HepG2 (cell line): ENCODE results near the gene HDAC4. TPM values are rescaled to one million over a fixed set of nuclear protein-coding genes. Genes with fewer than 3 reads are reported as not detected.
A peak's percentile ranks its signal among the peaks of the same experiment; 100 is the strongest.

Experiments
- ATAC-seq: fragments of 200-7000 bp; cut with Tn5 transposase; 3 replicates; pipeline ENCODE4 v1.9.1; 2020; ENCODE audit warnings: mild to moderate bottlenecking, moderate library complexity
- BruUV-seq: library from RNA; stranded (reverse); fragments of 400-500 nt; replicated peaks from 2 replicates; lab custom pipeline; 2021; lab: Mats Ljungman, UMichigan
- CTCF ChIA-PET: fragments of 300-600 bp; formaldehyde crosslinking; extraction: SDS; loops from one replicate; lab custom pipeline; 2021; ENCODE audit warnings: low total read pairs, inconsistent platforms, low intra/inter-chr PET ratio; lab: Yijun Ruan, JAX
- POLR2A ChIA-PET: fragments of 350-600 bp; sonication (Branson Sonifier 250); formaldehyde crosslinking; loops from one replicate; lab custom pipeline; 2020; ENCODE audit warnings: antibody characterized with exemption, inconsistent platforms; lab: Yijun Ruan, JAX
- DNase-seq: peaks from one replicate; pipeline ENCODE4 v3.0.0-alpha.2; 2015; ENCODE audit warnings: low spot score
- FAIRE-seq: peaks from 3 replicates; lab custom pipeline; 2011; peaks lifted over from hg19 to GRCh38; lab: Jason Lieb, UNC
- H2AFZ ChIP-seq: one replicate; pipeline ENCODE4 v1.6.1; 2011; ENCODE audit warnings: low read length, inconsistent platforms
- H3K27ac ChIP-seq: fragments of 300-600 bp; 3 replicates; pipeline ENCODE4 v1.8.0; 2011; ENCODE audit warnings: mixed run types, mild to moderate bottlenecking, mixed read lengths, low read length, inconsistent platforms; ENCODE audit not compliant: insufficient read depth; ENCODE audit errors: extremely low read length
- H3K27me3 ChIP-seq, 2 experiments: fragments of 200-600 bp in 1 of 2; 2 replicates in 1 of 2; 3 replicates in 1 of 2; pipeline versions ENCODE4 v1.6.0 to v1.8.0; 2011; ENCODE audit warnings: low read length in 2 of 2, mild to moderate bottlenecking in 2 of 2, moderate library complexity in 2 of 2, inconsistent platforms in 1 of 2; ENCODE audit not compliant: insufficient read depth in 2 of 2, control insufficient read depth in 1 of 2
- H3K36me3 ChIP-seq, 2 experiments: fragments of 200-600 bp in 1 of 2; replicated peaks in 1 of 2; 2 replicates in 1 of 2; 3 replicates in 1 of 2; pipeline versions ENCODE4 v1.5.1 to v1.8.0; 2011; ENCODE audit warnings: low read length in 2 of 2, inconsistent platforms in 1 of 2; ENCODE audit not compliant: insufficient read depth in 2 of 2, control insufficient read depth in 1 of 2
- H3K4me1 ChIP-seq: 2 replicates; pipeline ENCODE4 v1.5.1; 2012; ENCODE audit warnings: low read length, inconsistent platforms; ENCODE audit not compliant: insufficient read depth
- H3K4me2 ChIP-seq: 2 replicates; pipeline ENCODE4 v1.6.0; 2011; ENCODE audit warnings: low read depth, low read length, inconsistent platforms
- H3K4me3 ChIP-seq, 3 experiments: fragments of 200-600 bp in 1 of 3; sonication (generic), shearing (Covaris generic) in 1 of 3; replicated peaks in 1 of 3; 2 replicates each; pipeline ENCODE4 v1.5.1; 2011 to 2016; ENCODE audit warnings: low read length in 3 of 3, inconsistent platforms in 2 of 3, low read depth in 2 of 3, mild to moderate bottlenecking in 2 of 3, control low read depth in 1 of 3, mixed read lengths in 1 of 3; ENCODE audit not compliant: insufficient read depth in 1 of 3
- H3K79me2 ChIP-seq: one replicate; pipeline ENCODE4 v1.6.1; 2011; ENCODE audit warnings: low read length, inconsistent platforms; ENCODE audit not compliant: insufficient read depth
- H3K9ac ChIP-seq: 2 replicates; pipeline ENCODE4 v1.6.0; 2011; ENCODE audit warnings: mild to moderate bottlenecking, low read depth, low read length, inconsistent platforms; ENCODE audit not compliant: insufficient read depth
- H3K9me3 ChIP-seq: 2 replicates; pipeline ENCODE4 v1.5.1; 2012; ENCODE audit warnings: mild to moderate bottlenecking, low read length
- H4K20me1 ChIP-seq: 2 replicates; pipeline ENCODE4 v1.6.0; 2011; ENCODE audit warnings: inconsistent platforms, mild to moderate bottlenecking, low read length, moderate library complexity; ENCODE audit not compliant: insufficient read depth
- ATF7 ChIP-seq, 2 experiments: fragments of 450-650 bp in 1 of 2; sonication (generic) in 1 of 2; formaldehyde crosslinking in 1 of 2; IDR thresholded peaks; 2 replicates each; pipeline versions ENCODE4 v1.4.0 to v1.6.1; 2016 to 2020; ENCODE audit warnings: antibody characterized with exemption in 1 of 2, mild to moderate bottlenecking in 1 of 2, missing genetic modification reagents in 1 of 2
- CEBPB ChIP-seq: IDR thresholded peaks from 2 replicates; pipeline ENCODE4 v1.6.1; 2011; ENCODE audit warnings: low read depth, low read length, improper control_type of control experiment, borderline replicate concordance
- GATAD2A ChIP-seq: IDR thresholded peaks from 2 replicates; pipeline ENCODE4 v1.6.1; 2016
- HMGA1 ChIP-seq: sonication (generic); formaldehyde crosslinking; conservative IDR thresholded peaks from 2 replicates; pipeline ENCODE4 v1.4.0; 2020; ENCODE audit warnings: missing genetic modification reagents
- NFE2L2 ChIP-seq: fragments of 150-350 bp; IDR thresholded peaks from 2 replicates; pipeline ENCODE4 v1.6.1; 2014; ENCODE audit warnings: low read length
- PHF8 ChIP-seq: sonication (generic); formaldehyde crosslinking; IDR thresholded peaks from 2 replicates; pipeline ENCODE4 v1.5.0; 2020; ENCODE audit warnings: missing genetic modification reagents
- SCMH1 ChIP-seq: sonication (generic); formaldehyde crosslinking; IDR thresholded peaks from 2 replicates; pipeline ENCODE4 v1.9.0; 2021; ENCODE audit warnings: missing genetic modification reagents, mild to moderate bottlenecking, borderline replicate concordance
- TBL1XR1 ChIP-seq: fragments of 150-350 bp; IDR thresholded peaks from 2 replicates; pipeline ENCODE4 v1.6.1; 2014; ENCODE audit warnings: borderline replicate concordance, low read length; ENCODE audit not compliant: partially characterized antibody
- ZNF530 ChIP-seq: sonication (generic); formaldehyde crosslinking; IDR thresholded peaks from 2 replicates; pipeline ENCODE4 v1.5.0; 2020; ENCODE audit warnings: low read depth, mild to moderate bottlenecking, missing genetic modification reagents
- WGBS: methylation state at CpG from one replicate; pipeline ENCODE4 v1.1.6; 2017; ENCODE audit warnings: low lambda C conversion rate; 5-methylcytosine and 5-hydroxymethylcytosine counted together
- in situ Hi-C: cut with HindIII; loops from 2 replicates; pipeline ENCODE4 v1.10.0; 2017; ENCODE audit warnings: low pct_unique_long_range_greater_than_20kb; ENCODE audit not compliant: extremely low pct_ligation_motif_present
- intact Hi-C: fragments of 100-400 bp; cut with micrococcal nuclease; formaldehyde crosslinking; loops from one replicate; pipeline ENCODE4 v1.10.0; 2022; ENCODE audit not compliant: unreplicated experiment
- polyA plus RNA-seq, 8 experiments: library from polyadenylated mRNA; depleted of rRNA in 3 of 8; stranded (reverse) in 7 of 8; unstranded in 1 of 8; fragments of >200 nt; fragmentation: Illumina TruSeq in 4 of 8; extraction: Trizol in 4 of 8; gene quantifications; 2 replicates each; pipeline versions ENCODE4 v1.2.1 to v1.2.3, GENCODE V29; 2011 to 2016; ENCODE audit warnings: low read depth in 4 of 8, missing spikeins in 1 of 8, mixed read lengths in 1 of 8; ENCODE audit not compliant: insufficient read depth in 1 of 8
- total RNA-seq, 5 experiments: library from RNA; depleted of rRNA; stranded (reverse); fragments of >200 nt; fragmentation: Illumina TruSeq; extraction: Trizol; gene quantifications; 2 replicates each; pipeline ENCODE4 v1.2.3, GENCODE V29; 2016; ENCODE audit warnings: low read depth in 1 of 5
- TF ChIP-seq, protein P1 (sequence below): IDR thresholded peaks from 2 replicates; pipeline ENCODE4 v1.6.1; 2016; ENCODE audit warnings: control low read depth
- TF ChIP-seq, protein P2 (sequence below): sonication (generic); formaldehyde crosslinking; IDR thresholded peaks from 2 replicates; pipeline ENCODE4 v1.5.1; 2020; ENCODE audit warnings: mild to moderate bottlenecking, missing genetic modification reagents, borderline replicate concordance

HDAC4 gene
- total and polyA plus RNA-seq, 2 of the 13 experiments (the other 11 are each of a cell fraction or from before 2014, with no cell fraction given): 10.1 to 11.5 TPM

DNA sequence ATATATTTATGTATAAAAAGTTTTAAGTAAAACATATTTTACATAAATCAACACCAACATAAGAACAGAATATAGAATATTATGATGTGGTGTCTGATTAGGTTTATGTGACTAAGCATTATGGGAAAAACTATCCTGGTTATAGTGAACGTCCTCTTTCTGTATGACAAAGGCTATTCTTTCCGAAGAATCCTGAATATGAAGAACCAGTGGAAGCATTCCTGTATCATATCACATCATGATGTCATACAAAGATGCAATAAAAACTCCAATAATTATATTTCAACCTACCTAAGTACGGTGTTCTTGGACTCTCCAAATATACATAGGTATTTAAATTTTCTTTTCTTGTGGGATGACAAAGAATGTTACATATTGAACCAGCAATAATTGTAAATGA, 37.5 kb upstream of the HDAC4 start:
- H4K20me1 ChIP-seq: no peaks in the 10 kb centered on the region
- TF ChIP-seq ZNF530 (CRISPR knock-in tag) (no peak), ATF7 (IDR thresholded peaks at IDR 0.05) (peak; percentile 59), ATF7 (CRISPR knock-in tag; IDR thresholded peaks at IDR 0.05) (no peak)
- TF ChIP-seq, all 625 proteins: peak for 1
- ChIA-PET POLR2A (no interaction called here), CTCF (no interaction called here)
- H3K4me3 ChIP-seq: no peak overlapping the region
- intact Hi-C loops: no loop called here
- no peaks in the 10 kb centered on the region for H3K36me3 ChIP-seq
- H3K9ac ChIP-seq: no peak overlapping the region
- peaks cover 2 to 15% of the 10 kb centered on the region in 2 experiments; a peak in 3 of 5 replicates for H3K27me3 ChIP-seq
- no peak for ATAC-seq
- DNase-seq: no peak
- H3K4me2 ChIP-seq: no peak overlapping the region
- no peak for FAIRE-seq
- in situ Hi-C loops: no loop called here
- H3K79me2 ChIP-seq: no peaks in the 10 kb centered on the region
- H3K4me1 ChIP-seq: peaks cover 12% of the 10 kb centered on the region
- H3K27ac ChIP-seq: no peak overlapping the region
- no TSS peak for BruUV-seq
- no peak overlapping the region for H2AFZ ChIP-seq
- H3K9me3 ChIP-seq: no peaks in the 10 kb centered on the region
- WGBS: 36% methylated on average over 3 of the region's 3 CpGs

DNA sequence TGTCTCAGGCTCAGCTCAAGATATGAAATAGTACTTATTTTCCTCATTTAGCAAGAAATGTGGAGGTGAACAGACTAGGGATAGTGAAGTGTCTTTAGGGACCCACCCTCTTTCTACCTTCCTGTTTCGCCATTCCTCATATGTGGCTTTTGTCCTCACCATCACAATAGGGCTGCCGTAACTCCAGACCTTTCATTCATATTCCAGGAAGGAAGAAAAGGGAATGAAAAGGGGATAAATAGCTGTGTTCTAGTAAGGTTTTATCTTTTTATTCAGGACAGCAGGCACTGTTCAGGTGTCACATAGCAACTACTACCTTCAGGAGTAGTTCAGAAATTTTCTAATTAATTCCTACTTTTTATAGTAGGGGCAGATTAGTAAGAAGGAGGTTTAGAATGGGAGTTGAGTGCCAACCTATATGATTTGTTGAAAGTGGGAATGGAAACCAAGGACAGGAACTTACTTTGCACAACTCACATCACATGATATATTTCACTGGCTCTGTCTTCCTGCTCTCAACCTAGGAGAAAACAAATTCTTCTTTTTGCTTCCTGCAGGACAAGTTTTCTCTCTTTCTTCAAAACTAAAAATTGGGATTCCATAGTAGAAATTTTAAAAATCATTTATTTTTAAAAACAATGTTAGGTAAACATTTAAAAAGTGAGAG, 36.0 kb upstream of the HDAC4 start:
- Histone ChIP-seq H3K9me3 (no peaks in the 10 kb centered on the region), H4K20me1 (no peaks in the 10 kb centered on the region), H3K27me3 (peaks cover 2 to 15% of the 10 kb centered on the region in 2 experiments; a peak in 3 of 5 replicates), H3K27ac (no peak overlapping the region), H3K9ac (no peak overlapping the region), H3K4me3 (no peak overlapping the region), H3K4me1 (peaks cover 12% of the 10 kb centered on the region), H3K4me2 (no peak overlapping the region), H2AFZ (no peak overlapping the region), H3K36me3 (no peaks in the 10 kb centered on the region), H3K79me2 (no peaks in the 10 kb centered on the region)
- FAIRE-seq (no peak), ATAC-seq (no peak), DNase-seq (no peak)
- BruUV-seq: no TSS peak
- ChIA-PET CTCF (no interaction called here), POLR2A (interaction anchor here (1.0 kb wide), 1 partner anchor 36 kb away, joined by 3 read pairs; the partner anchor contains the start of gene HDAC4)
- intact Hi-C loops: no loop called here
- in situ Hi-C loops: no loop called here
- 86% methylated on average over 2 of the region's 2 CpGs for WGBS
- TF ChIP-seq CEBPB (no peak), SCMH1 (CRISPR knock-in tag) (no peak), HMGA1 (CRISPR knock-in tag) (no peak), PHF8 (CRISPR knock-in tag) (no peak), GATAD2A (no peak), NFE2L2 (no peak), TBL1XR1 (no peak)
- TF ChIP-seq, protein P1, sequence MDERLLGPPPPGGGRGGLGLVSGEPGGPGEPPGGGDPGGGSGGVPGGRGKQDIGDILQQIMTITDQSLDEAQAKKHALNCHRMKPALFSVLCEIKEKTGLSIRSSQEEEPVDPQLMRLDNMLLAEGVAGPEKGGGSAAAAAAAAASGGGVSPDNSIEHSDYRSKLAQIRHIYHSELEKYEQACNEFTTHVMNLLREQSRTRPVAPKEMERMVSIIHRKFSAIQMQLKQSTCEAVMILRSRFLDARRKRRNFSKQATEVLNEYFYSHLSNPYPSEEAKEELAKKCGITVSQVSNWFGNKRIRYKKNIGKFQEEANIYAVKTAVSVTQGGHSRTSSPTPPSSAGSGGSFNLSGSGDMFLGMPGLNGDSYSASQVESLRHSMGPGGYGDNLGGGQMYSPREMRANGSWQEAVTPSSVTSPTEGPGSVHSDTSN (CRISPR knock-in tag): no peak
- TF ChIP-seq, protein P2, sequence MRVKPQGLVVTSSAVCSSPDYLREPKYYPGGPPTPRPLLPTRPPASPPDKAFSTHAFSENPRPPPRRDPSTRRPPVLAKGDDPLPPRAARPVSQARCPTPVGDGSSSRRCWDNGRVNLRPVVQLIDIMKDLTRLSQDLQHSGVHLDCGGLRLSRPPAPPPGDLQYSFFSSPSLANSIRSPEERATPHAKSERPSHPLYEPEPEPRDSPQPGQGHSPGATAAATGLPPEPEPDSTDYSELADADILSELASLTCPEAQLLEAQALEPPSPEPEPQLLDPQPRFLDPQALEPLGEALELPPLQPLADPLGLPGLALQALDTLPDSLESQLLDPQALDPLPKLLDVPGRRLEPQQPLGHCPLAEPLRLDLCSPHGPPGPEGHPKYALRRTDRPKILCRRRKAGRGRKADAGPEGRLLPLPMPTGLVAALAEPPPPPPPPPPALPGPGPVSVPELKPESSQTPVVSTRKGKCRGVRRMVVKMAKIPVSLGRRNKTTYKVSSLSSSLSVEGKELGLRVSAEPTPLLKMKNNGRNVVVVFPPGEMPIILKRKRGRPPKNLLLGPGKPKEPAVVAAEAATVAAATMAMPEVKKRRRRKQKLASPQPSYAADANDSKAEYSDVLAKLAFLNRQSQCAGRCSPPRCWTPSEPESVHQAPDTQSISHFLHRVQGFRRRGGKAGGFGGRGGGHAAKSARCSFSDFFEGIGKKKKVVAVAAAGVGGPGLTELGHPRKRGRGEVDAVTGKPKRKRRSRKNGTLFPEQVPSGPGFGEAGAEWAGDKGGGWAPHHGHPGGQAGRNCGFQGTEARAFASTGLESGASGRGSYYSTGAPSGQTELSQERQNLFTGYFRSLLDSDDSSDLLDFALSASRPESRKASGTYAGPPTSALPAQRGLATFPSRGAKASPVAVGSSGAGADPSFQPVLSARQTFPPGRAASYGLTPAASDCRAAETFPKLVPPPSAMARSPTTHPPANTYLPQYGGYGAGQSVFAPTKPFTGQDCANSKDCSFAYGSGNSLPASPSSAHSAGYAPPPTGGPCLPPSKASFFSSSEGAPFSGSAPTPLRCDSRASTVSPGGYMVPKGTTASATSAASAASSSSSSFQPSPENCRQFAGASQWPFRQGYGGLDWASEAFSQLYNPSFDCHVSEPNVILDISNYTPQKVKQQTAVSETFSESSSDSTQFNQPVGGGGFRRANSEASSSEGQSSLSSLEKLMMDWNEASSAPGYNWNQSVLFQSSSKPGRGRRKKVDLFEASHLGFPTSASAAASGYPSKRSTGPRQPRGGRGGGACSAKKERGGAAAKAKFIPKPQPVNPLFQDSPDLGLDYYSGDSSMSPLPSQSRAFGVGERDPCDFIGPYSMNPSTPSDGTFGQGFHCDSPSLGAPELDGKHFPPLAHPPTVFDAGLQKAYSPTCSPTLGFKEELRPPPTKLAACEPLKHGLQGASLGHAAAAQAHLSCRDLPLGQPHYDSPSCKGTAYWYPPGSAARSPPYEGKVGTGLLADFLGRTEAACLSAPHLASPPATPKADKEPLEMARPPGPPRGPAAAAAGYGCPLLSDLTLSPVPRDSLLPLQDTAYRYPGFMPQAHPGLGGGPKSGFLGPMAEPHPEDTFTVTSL (CRISPR knock-in tag): no peak
